HepG2 (cell line): ENCODE data around the gene PDCD2. TPM values are rescaled to one million over a fixed set of nuclear protein-coding genes. Genes with fewer than 3 reads are reported as not detected.

ENCODE experiments used
- ARNT ChIP-seq: fragments of 450-650 bp; IDR thresholded peaks from 2 replicates; pipeline ENCODE4 v1.6.1; 2017
- CREM ChIP-seq, 2 experiments: sonication (generic) in 1 of 2; formaldehyde crosslinking in 1 of 2; IDR thresholded peaks; 2 replicates each; pipeline versions ENCODE4 v1.4.0 to v1.6.1; 2016 to 2020; ENCODE audit warnings: antibody characterized with exemption in 1 of 2, mild to moderate bottlenecking in 1 of 2, missing genetic modification reagents in 1 of 2
- FOXM1 ChIP-seq: sonication (generic); formaldehyde crosslinking; IDR thresholded peaks from 2 replicates; pipeline ENCODE4 v1.5.0; 2020; ENCODE audit warnings: missing genetic modification reagents
- FOXO1 ChIP-seq: sonication (generic); formaldehyde crosslinking; IDR thresholded peaks from 2 replicates; pipeline ENCODE4 v1.4.0; 2020; ENCODE audit warnings: missing genetic modification reagents
- IRF9 ChIP-seq: sonication (generic); formaldehyde crosslinking; IDR thresholded peaks from 2 replicates; pipeline ENCODE4 v1.8.0; 2022; ENCODE audit warnings: missing genetic modification reagents, mild to moderate bottlenecking, borderline replicate concordance
- PREB ChIP-seq: sonication (generic); formaldehyde crosslinking; IDR thresholded peaks from 2 replicates; pipeline ENCODE4 v1.4.0; 2020; ENCODE audit warnings: missing genetic modification reagents
- SRSF1 ChIP-seq: fragments of 200-400 bp; formaldehyde crosslinking; optimal IDR thresholded peaks from 2 replicates; pipeline ENCODE3; 2017; ENCODE audit warnings: mild to moderate bottlenecking, low read depth, low read length, moderate library complexity
- TEAD3 ChIP-seq: optimal IDR thresholded peaks from 2 replicates; pipeline ENCODE3; 2016; ENCODE audit warnings: borderline replicate concordance
- THAP8 ChIP-seq: sonication (generic); formaldehyde crosslinking; IDR thresholded peaks from 2 replicates; pipeline ENCODE4 v1.5.1; 2020; ENCODE audit warnings: missing genetic modification reagents, mild to moderate bottlenecking, borderline replicate concordance
- ZNF207 ChIP-seq: fragments of 450-650 bp; IDR thresholded peaks from 2 replicates; pipeline ENCODE4 v1.6.1; 2016; ENCODE audit warnings: antibody characterized with exemption, borderline replicate concordance
- ZNF256 ChIP-seq: sonication (generic); formaldehyde crosslinking; conservative IDR thresholded peaks from 2 replicates; pipeline ENCODE4 v1.4.0; 2020; ENCODE audit warnings: missing genetic modification reagents
- ZNF282 ChIP-seq: fragments of 450-650 bp; IDR thresholded peaks from 2 replicates; pipeline ENCODE4 v1.6.1; 2018; ENCODE audit not compliant: partially characterized antibody
- ZNF569 ChIP-seq: sonication (generic); formaldehyde crosslinking; IDR thresholded peaks from 2 replicates; pipeline ENCODE4 v1.5.0; 2020; ENCODE audit warnings: mild to moderate bottlenecking, missing genetic modification reagents, moderate library complexity, borderline replicate concordance
- ZNF652 ChIP-seq: IDR thresholded peaks from 2 replicates; pipeline ENCODE4 v1.6.1; 2016; ENCODE audit warnings: low read depth, borderline replicate concordance
- ZNF7 ChIP-seq: IDR thresholded peaks from 2 replicates; pipeline ENCODE4 v1.6.1; 2016; ENCODE audit warnings: missing biosample characterization, missing genetic modification reagents
- ZNF780A ChIP-seq: sonication (generic); formaldehyde crosslinking; IDR thresholded peaks from 2 replicates; pipeline ENCODE4 v1.8.0; 2022; ENCODE audit warnings: mild to moderate bottlenecking, missing genetic modification reagents, moderate library complexity
- polyA plus RNA-seq, 8 experiments: library from polyadenylated mRNA; depleted of rRNA in 3 of 8; stranded (reverse) in 7 of 8; unstranded in 1 of 8; fragments of >200 nt; fragmentation: Illumina TruSeq in 4 of 8; extraction: Trizol in 4 of 8; gene quantifications; 2 replicates each; pipeline versions ENCODE4 v1.2.1 to v1.2.3, GENCODE V29; 2011 to 2016; ENCODE audit warnings: low read depth in 4 of 8, missing spikeins in 1 of 8, mixed read lengths in 1 of 8; ENCODE audit not compliant: insufficient read depth in 1 of 8
- total RNA-seq, 5 experiments: library from RNA; depleted of rRNA; stranded (reverse); fragments of >200 nt; fragmentation: Illumina TruSeq; extraction: Trizol; gene quantifications; 2 replicates each; pipeline ENCODE4 v1.2.3, GENCODE V29; 2016; ENCODE audit warnings: low read depth in 1 of 5
- TF ChIP-seq, protein P1 (sequence below): sonication (generic); formaldehyde crosslinking; IDR thresholded peaks from 2 replicates; pipeline ENCODE4 v1.8.1; 2023; ENCODE audit warnings: mild to moderate bottlenecking, missing genetic modification reagents, borderline replicate concordance
- TF ChIP-seq, protein P2 (sequence below): sonication (generic); formaldehyde crosslinking; IDR thresholded peaks from 2 replicates; pipeline ENCODE4 v1.4.0; 2020; ENCODE audit warnings: missing genetic modification reagents, mild to moderate bottlenecking, borderline replicate concordance
- TF ChIP-seq, protein P3 (sequence below): sonication (generic); formaldehyde crosslinking; IDR thresholded peaks from 2 replicates; pipeline ENCODE4 v1.5.1; 2020; ENCODE audit warnings: missing genetic modification reagents, mild to moderate bottlenecking, borderline replicate concordance

The PDCD2 gene
- total and polyA plus RNA-seq, 2 of the 13 experiments (the other 11 are each of a cell fraction or from before 2014, with no cell fraction given) = 83.6 to 133 TPM

DNA sequence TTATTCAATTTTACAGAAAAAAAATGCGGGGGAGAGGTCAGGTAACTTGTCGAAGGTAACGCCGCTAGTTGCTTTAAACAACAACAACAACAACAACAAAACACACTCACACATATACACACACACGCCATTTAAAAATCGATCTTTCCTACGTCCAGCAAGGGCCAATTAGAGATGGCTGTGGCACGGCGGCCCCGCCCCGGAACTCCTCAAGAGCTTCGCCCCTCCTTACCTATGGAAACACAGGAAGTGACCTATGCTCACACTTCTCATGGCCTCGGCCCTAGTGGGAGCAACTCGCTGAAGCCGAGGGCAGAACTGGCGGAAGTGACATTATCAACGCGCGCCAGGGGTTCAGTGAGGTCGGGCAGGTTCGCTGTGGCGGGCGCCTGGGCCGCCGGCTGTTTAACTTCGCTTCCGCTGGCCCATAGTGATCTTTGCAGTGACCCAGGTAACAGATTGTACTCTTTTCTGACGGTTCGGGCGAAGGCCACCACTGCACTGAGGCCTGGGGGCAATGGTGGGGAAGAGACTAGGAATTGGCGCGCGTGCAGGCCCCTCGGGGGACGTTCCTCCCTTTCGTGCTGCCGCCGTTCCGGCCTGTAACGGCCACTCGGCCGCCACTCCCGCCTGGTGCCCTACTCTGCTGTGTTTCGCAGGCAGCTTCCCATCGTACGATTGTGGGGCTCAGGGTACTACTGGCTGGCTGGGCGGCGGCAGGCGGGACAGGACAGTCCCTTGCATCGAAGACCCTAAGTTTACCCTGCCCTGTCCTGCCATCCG is 30.2 kb downstream of the PDCD2 start, which contains the start of gene TBP (continued):
- peak; percentile 69; the same call in 1 of the 2 replicates for TF ChIP-seq IRF9 (CRISPR knock-in tag)
- peak; percentile 67; the same call in 1 of the 2 replicates for TF ChIP-seq ZNF652
- TF ChIP-seq ZNF256 = no peak; the same call in 1 of the 2 replicates
- TF ChIP-seq, protein P1, sequence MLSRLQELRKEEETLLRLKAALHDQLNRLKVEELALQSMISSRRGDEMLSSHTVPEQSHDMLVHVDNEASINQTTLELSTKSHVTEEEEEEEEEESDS (CRISPR knock-in tag) = no peak
- TF ChIP-seq FOXM1 (CRISPR knock-in tag) = no peak
- no peak for TF ChIP-seq ZNF569 (CRISPR knock-in tag)
- TF ChIP-seq ZNF780A (CRISPR knock-in tag) = peak; percentile 62; the same call in 1 of the 2 replicates
- TF ChIP-seq SRSF1 = peak; percentile 63
- TF ChIP-seq, protein P2, sequence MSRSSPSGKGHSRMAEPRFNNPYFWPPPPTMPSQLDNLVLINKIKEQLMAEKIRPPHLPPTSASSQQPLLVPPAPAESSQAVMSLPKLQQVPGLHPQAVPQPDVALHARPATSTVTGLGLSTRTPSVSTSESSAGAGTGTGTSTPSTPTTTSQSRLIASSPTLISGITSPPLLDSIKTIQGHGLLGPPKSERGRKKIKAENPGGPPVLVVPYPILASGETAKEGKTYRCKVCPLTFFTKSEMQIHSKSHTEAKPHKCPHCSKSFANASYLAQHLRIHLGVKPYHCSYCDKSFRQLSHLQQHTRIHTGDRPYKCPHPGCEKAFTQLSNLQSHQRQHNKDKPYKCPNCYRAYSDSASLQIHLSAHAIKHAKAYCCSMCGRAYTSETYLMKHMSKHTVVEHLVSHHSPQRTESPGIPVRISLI (CRISPR knock-in tag) = peak; percentile 37; the same call in 1 of the 2 replicates
- TF ChIP-seq ZNF282 = no peak
- TF ChIP-seq, protein P3, sequence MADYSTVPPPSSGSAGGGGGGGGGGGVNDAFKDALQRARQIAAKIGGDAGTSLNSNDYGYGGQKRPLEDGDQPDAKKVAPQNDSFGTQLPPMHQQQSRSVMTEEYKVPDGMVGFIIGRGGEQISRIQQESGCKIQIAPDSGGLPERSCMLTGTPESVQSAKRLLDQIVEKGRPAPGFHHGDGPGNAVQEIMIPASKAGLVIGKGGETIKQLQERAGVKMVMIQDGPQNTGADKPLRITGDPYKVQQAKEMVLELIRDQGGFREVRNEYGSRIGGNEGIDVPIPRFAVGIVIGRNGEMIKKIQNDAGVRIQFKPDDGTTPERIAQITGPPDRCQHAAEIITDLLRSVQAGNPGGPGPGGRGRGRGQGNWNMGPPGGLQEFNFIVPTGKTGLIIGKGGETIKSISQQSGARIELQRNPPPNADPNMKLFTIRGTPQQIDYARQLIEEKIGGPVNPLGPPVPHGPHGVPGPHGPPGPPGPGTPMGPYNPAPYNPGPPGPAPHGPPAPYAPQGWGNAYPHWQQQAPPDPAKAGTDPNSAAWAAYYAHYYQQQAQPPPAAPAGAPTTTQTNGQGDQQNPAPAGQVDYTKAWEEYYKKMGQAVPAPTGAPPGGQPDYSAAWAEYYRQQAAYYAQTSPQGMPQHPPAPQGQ = peak; percentile 92; the same call in 1 of the 2 replicates
- TF ChIP-seq TEAD3 (CRISPR knock-in tag) = peak; percentile 31
- peak; percentile 100 for TF ChIP-seq CREM (IDR thresholded peaks at IDR 0.05)
- peak; percentile 92 for TF ChIP-seq CREM (CRISPR knock-in tag; IDR thresholded peaks at IDR 0.05)
- no peak for TF ChIP-seq ARNT
- no peak for TF ChIP-seq ZNF207
- TF ChIP-seq THAP8 = no peak
- 0 out of 2 replicates have a peak, but pooled peaks have one; percentile 54 for TF ChIP-seq PREB (CRISPR knock-in tag)
- peak; percentile 80 for TF ChIP-seq FOXO1 (CRISPR knock-in tag)
- TF ChIP-seq ZNF7 (CRISPR knock-in tag) = no peak
